ENCODE measurements around the gene ATG2A.

Gene ATG2A

GRCh38 chr11:64916775-64917662 is at the start of gene ATG2A:
ATG2A (minus strand) TSS chr11:64917209; CDS start chr11:64917135, 74 bp downstream.
- H3K4me1 Mint-ChIP-seq (ENCODE audit: low read depth) = peaks cover 16% of the 10 kb centered on the region
- H3K27ac Mint-ChIP-seq = peak within 1 kb of the TSS; percentile 95
- H3K9me3 Mint-ChIP-seq = no peaks in the 10 kb centered on the region
- peak within 1 kb of the TSS; percentile 92 for H3K4me3 Mint-ChIP-seq
- no peaks in the 10 kb centered on the region for H3K27me3 Mint-ChIP-seq (ENCODE audit: low read depth)
- peaks cover 2% of the 10 kb centered on the region for H3K36me3 Mint-ChIP-seq (ENCODE audit: low read depth)

- Mint-ChIP-seq H3K4me3 (no peak overlapping the region), H3K4me1 (ENCODE audit: low read depth) (peaks cover 8% of the 10 kb centered on the region), H3K27ac (no peak overlapping the region), H3K9me3 (no peaks in the 10 kb centered on the region), H3K36me3 (ENCODE audit: low read depth) (no peaks in the 10 kb centered on the region), H3K27me3 (ENCODE audit: low read depth) (peaks cover 12% of the 10 kb centered on the region)
Measured at GRCh38 chr11:64963072-64963631, 46.1 kb upstream of the ATG2A start.

GRCh38 chr11:64960719-64961118 is 43.7 kb upstream of the ATG2A start:
- Mint-ChIP-seq H3K27ac (no peak overlapping the region), H3K27me3 (ENCODE audit: low read depth) (peaks cover 12% of the 10 kb centered on the region), H3K36me3 (ENCODE audit: low read depth) (no peaks in the 10 kb centered on the region), H3K4me3 (no peak overlapping the region), H3K4me1 (ENCODE audit: low read depth) (peaks cover 5% of the 10 kb centered on the region), H3K9me3 (no peaks in the 10 kb centered on the region)

GRCh38 chr11:64959498-64959897 is 42.5 kb upstream of the ATG2A start:
- no peak overlapping the region for H3K4me3 Mint-ChIP-seq
- H3K4me1 Mint-ChIP-seq (ENCODE audit: low read depth) = peaks cover 1% of the 10 kb centered on the region
- no peak overlapping the region for H3K27ac Mint-ChIP-seq
- H3K9me3 Mint-ChIP-seq = no peaks in the 10 kb centered on the region
- H3K27me3 Mint-ChIP-seq (ENCODE audit: low read depth) = peaks cover 12% of the 10 kb centered on the region
- no peaks in the 10 kb centered on the region for H3K36me3 Mint-ChIP-seq (ENCODE audit: low read depth)

GRCh38 chr11:64954201-64954600 is 37.2 kb upstream of the ATG2A start:
- Mint-ChIP-seq H3K4me3 (no peak overlapping the region), H3K9me3 (no peaks in the 10 kb centered on the region), H3K27me3 (ENCODE audit: low read depth) (peaks cover 10% of the 10 kb centered on the region), H3K4me1 (ENCODE audit: low read depth) (no peaks in the 10 kb centered on the region), H3K27ac (no peak overlapping the region), H3K36me3 (ENCODE audit: low read depth) (no peaks in the 10 kb centered on the region)

- Mint-ChIP-seq H3K27me3 (ENCODE audit: low read depth) (peaks cover 10% of the 10 kb centered on the region), H3K36me3 (ENCODE audit: low read depth) (no peaks in the 10 kb centered on the region), H3K27ac (no peak overlapping the region), H3K4me1 (ENCODE audit: low read depth) (no peaks in the 10 kb centered on the region), H3K4me3 (no peak overlapping the region), H3K9me3 (no peaks in the 10 kb centered on the region)
Measured at GRCh38 chr11:64951529-64951928, 34.5 kb upstream of the ATG2A start.

- Mint-ChIP-seq H3K4me1 (ENCODE audit: low read depth) (no peaks in the 10 kb centered on the region), H3K9me3 (no peaks in the 10 kb centered on the region), H3K27ac (no peak overlapping the region), H3K27me3 (ENCODE audit: low read depth) (peaks cover 29% of the 10 kb centered on the region), H3K4me3 (no peak overlapping the region), H3K36me3 (ENCODE audit: low read depth) (no peaks in the 10 kb centered on the region)
Measured at GRCh38 chr11:64947208-64947814, 30.3 kb upstream of the ATG2A start.

GRCh38 chr11:64936539-64936938 is 19.5 kb upstream of the ATG2A start:
- H3K27me3 Mint-ChIP-seq (ENCODE audit: low read depth) = peaks cover 3% of the 10 kb centered on the region
- H3K9me3 Mint-ChIP-seq = no peaks in the 10 kb centered on the region
- no peaks in the 10 kb centered on the region for H3K4me1 Mint-ChIP-seq (ENCODE audit: low read depth)
- H3K27ac Mint-ChIP-seq = no peak overlapping the region
- no peak overlapping the region for H3K4me3 Mint-ChIP-seq
- H3K36me3 Mint-ChIP-seq (ENCODE audit: low read depth) = peaks cover 10% of the 10 kb centered on the region

GRCh38 chr11:64935359-64936081 is 18.5 kb upstream of the ATG2A start, which contains the start of gene GPHA2:
GPHA2 (minus strand) TSS chr11:64935893; CDS start chr11:64935460, 433 bp downstream.
- no peaks in the 10 kb centered on the region for H3K9me3 Mint-ChIP-seq
- H3K27ac Mint-ChIP-seq = no peak within 1 kb of the TSS
- no peaks in the 10 kb centered on the region for H3K4me1 Mint-ChIP-seq (ENCODE audit: low read depth)
- H3K36me3 Mint-ChIP-seq (ENCODE audit: low read depth) = peaks cover 19% of the 10 kb centered on the region
- no peak within 1 kb of the TSS for H3K4me3 Mint-ChIP-seq
- H3K27me3 Mint-ChIP-seq (ENCODE audit: low read depth) = peaks cover 3% of the 10 kb centered on the region

GRCh38 chr11:64934682-64935358 is 17.8 kb upstream of the ATG2A start:
- Mint-ChIP-seq H3K9me3 (no peaks in the 10 kb centered on the region), H3K27ac (no peak overlapping the region), H3K4me1 (ENCODE audit: low read depth) (no peaks in the 10 kb centered on the region), H3K27me3 (ENCODE audit: low read depth) (peaks cover 3% of the 10 kb centered on the region), H3K36me3 (ENCODE audit: low read depth) (peaks cover 21% of the 10 kb centered on the region), H3K4me3 (no peak overlapping the region)

- H3K27me3 Mint-ChIP-seq (ENCODE audit: low read depth) = no peaks in the 10 kb centered on the region
- H3K36me3 Mint-ChIP-seq (ENCODE audit: low read depth) = peaks cover 22% of the 10 kb centered on the region
- no peak overlapping the region for H3K27ac Mint-ChIP-seq
- H3K4me1 Mint-ChIP-seq (ENCODE audit: low read depth) = no peaks in the 10 kb centered on the region
- H3K9me3 Mint-ChIP-seq = no peaks in the 10 kb centered on the region
- H3K4me3 Mint-ChIP-seq = no peak overlapping the region
Measured at GRCh38 chr11:64933935-64934681, 17.1 kb upstream of the ATG2A start.

GRCh38 chr11:64933213-64933934 is 16.4 kb upstream of the ATG2A start:
- H3K27me3 Mint-ChIP-seq (ENCODE audit: low read depth) = no peaks in the 10 kb centered on the region
- peaks cover 22% of the 10 kb centered on the region for H3K36me3 Mint-ChIP-seq (ENCODE audit: low read depth)
- no peak overlapping the region for H3K27ac Mint-ChIP-seq
- H3K4me3 Mint-ChIP-seq = no peak overlapping the region
- no peaks in the 10 kb centered on the region for H3K4me1 Mint-ChIP-seq (ENCODE audit: low read depth)
- no peaks in the 10 kb centered on the region for H3K9me3 Mint-ChIP-seq

GRCh38 chr11:64932324-64932723 is 15.3 kb upstream of the ATG2A start:
- Mint-ChIP-seq H3K4me1 (ENCODE audit: low read depth) (no peaks in the 10 kb centered on the region), H3K27ac (no peak overlapping the region), H3K4me3 (no peak overlapping the region), H3K9me3 (no peaks in the 10 kb centered on the region), H3K36me3 (ENCODE audit: low read depth) (peaks cover 24% of the 10 kb centered on the region), H3K27me3 (ENCODE audit: low read depth) (no peaks in the 10 kb centered on the region)

Data from T-helper 1 cell treated with Interleukin-12 subunit alpha and Interleukin-12 subunit beta and Interleukin-4 antibody, amounts not matched to agents 30 μg/mL and 1 μg/mL, for 36 hours (primary cell).